GM18868 (cell line): ENCODE data around the gene PHLDA1.

ENCODE experiments used
- ATAC-seq: cut with Tn5 transposase; IDR thresholded peaks from one replicate; pipeline ENCODE4 v1.9.1; 2021; ENCODE audit warnings: mild to moderate bottlenecking, moderate library complexity; ENCODE audit not compliant: unreplicated experiment

PHLDA1 gene

GRCh38 chr12:76038176-76038575 is 6.6 kb upstream of the PHLDA1 start:
- no peak for ATAC-seq

DNA sequence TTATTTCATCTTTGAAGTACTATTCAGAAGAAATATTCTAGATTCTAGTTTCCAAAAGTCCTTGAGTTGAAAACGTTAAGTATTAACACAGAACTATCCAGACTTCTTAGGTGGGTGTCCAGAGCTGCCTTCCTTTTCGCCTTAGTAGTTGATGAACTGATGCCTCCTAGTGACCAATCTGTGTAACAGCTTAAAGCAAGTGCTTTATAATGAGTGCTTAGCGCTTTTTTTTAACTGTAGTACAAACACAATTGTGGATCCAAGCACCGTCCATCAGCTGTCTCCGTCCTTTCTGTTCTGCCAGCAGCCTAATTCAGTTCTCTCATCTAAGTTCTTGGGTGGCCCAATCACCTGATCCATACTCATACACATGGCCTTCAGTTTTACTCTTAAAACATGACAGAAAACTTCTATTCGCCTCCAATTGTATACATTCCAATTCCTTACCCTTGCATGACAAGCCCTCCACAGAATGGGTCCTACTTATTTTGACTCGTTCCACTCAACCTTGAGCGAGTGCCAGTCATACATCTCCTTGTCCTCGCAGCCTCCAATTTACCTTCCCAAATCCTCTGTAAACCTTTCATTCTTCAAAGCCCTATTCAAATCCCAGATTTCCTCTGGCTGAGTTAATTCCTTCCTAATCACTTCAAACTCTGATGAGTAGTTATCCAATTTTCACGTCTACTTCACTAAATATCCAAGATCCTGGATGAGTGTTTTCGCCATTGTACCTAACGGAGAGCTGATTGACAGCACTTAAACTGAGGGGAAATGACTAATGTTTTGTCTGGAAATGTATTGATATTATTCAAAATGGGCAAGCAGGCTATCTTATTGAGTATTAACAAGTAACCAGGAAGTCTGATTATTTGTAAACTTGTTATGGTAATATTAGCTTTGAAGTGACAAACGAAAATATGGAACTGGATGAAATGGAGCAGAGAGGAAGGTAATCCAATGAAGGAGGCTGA is 5.8 kb upstream of the PHLDA1 start:
- peak; percentile 68 for ATAC-seq

GRCh38 chr12:76035045-76035444 is 3.5 kb upstream of the PHLDA1 start:
- ATAC-seq, result no peak

- ATAC-seq, result no peak
Measured at GRCh38 chr12:76033081-76034011, 1.8 kb upstream of the PHLDA1 start.

GRCh38 chr12:76032043-76032981 is 736 bp upstream of the PHLDA1 start:
- peak; percentile 19 for ATAC-seq

- ATAC-seq, result no peak
Measured at GRCh38 chr12:76031081-76031413, 529 bp downstream of the PHLDA1 start.

DNA sequence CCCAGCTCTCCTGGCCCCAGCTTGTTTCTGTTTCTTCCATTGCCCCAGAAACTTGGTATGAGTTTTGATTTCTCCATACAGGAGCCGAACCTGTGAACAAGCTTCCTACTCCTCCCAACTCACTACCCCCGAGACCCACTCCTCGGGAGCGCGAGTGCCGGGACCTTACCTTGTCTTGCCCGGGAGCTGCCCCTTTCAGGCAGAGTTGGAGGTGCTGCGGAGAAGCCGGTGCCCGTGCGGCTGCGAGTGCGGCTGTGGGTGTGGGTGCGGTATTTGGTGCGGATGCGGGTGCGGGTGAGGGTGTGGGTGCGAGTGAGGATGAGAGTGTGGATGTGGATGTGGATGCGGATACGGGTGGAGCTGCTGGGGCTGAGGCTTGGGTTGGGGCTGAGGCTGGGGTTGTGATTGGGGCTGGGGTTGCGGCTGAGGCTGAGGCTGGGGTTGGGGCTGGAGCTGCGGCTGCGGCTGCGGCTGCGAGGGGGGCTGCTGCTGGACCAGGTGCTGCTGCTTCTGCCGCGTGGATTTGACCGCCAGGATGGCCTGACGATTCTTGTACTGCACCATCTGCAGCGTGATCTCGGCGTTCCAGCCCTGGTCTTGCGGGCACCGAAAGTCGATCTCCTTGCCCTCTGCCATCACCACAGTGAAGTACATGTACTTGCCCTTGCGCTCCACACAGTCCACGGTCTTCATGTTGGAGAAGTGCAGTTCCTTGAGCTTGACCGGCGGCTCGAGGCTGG is 1.1 kb downstream of the PHLDA1 start:
- ATAC-seq, result no peak

GRCh38 chr12:76029982-76030340 is 1.6 kb downstream of the PHLDA1 start:
- no peak for ATAC-seq

DNA sequence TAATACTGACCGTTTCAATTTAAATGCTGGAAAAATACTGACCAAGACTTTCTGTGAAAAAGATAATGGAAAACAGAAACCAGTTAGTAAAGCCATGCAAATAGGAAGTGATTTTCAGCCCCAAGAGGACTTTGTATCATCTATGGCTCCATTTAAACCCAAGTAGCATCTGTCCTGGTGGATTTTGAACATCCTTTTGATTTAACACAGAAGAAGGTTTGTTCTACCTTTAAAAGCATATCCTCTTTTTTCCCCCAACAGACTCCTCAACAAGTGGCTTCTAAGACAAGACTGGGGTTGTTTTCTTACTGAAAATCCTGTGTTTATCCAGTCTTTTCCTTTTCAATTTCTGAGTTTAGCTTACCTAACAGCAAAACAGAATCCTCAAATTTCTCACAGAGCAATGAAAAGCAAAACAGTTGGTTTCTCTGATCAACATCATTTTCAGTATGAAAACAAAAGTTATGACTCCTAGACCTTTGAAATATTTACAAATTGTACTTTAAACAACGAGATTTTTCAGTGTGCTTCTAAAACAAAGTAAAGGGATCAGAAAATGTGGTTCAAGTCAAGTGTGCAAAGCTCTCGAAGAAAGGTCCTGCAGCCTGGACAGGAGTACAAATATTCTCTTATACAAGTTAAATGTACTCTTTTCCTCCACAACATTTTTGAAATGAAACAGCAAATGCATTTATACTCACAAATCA is 2.9 kb downstream of the PHLDA1 start:
- ATAC-seq, result no peak

DNA sequence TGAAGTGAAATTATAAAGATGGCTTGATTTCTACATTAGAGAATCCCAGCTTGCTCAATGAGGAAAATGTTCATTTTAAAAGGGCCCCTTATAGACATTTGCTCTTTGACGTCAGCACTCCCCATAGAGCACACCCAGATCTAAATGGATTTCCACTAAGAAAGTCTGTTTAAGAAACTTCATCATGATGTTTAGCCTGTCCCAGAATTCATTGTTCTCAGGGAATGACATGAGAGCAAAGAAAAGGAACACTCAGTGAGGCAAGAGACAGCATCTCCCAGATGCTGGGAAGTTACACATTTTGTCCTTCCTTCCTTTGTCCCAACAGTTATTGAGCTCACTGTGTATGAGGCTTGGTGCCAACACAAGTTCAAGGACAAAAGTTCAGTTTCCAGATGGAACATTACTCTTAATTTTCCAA is 4.9 kb downstream of the PHLDA1 start:
- no peak for ATAC-seq

DNA sequence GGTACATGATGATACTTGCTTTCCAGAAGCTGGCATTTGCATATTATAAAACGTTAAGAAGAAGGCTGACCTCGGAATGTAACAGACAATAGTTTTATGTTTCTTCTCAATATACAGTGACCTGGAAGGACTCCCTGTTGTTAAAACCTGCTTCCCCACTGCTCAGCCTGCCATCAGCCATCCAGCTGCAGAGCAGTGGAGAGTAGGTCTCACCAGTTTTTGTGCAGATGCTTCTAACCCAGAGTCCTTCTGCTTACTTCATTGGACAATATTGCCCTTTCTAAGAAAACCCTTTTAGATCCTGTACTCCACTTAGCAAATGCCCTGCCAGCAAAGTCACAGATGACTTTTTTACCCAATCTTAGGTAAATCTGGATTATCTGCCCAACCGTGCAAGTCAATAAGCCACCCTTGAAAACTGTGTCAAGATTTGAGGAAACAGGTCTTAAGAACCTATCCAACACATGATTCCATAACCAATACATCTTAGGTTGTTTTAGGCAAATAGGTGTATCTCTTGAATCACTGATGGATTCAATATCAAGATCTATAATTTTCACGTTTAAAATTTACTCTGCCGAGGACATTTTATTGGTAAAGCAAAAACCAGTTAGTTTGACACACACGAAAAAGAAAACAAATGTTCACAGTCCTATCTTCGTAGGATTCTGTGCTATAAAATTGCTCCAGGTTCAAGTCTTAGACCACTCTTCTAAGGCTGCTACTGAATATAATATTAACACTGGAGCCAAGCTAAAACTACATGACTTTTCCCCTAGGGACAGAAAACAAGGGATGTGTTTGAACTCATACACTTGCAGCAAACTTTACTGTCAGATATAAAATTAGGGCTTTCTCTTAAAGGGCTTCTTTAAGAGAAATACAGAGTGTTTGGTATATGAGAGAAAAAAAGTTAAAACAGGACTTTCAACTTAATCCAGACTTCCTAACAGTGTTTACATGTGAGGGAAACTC is 5.7 kb downstream of the PHLDA1 start:
- no peak for ATAC-seq

DNA sequence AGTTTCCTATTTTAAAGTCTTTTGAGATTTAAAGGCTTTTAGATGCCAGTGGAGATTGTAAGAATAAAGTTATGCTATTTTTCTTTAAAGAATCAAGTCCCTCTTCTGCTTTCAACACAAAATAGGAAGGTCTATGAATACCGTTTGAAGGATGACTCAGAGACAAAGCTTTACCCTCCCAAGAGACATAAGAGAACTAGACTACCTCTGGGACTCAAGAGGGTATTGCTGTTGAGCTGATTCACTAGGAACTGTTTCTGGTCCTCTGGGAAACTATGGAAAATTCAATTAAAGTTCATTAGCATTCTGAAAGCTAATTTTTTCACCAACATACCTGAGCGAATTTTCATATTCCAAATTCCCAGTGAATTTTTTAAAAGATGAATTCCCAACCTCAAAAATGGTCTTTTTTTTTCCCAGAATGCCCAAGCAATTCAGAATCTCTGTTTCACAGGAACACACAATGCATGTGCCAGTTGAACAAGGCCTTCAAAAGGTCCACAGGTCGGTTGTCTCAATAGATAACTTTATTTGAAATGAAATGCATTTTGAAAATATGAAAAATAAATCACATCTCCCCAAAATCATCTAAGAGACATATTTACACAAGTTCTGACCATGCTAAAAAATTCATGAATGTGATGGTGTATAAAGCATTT is 6.5 kb downstream of the PHLDA1 start:
- peak; percentile 48 for ATAC-seq

- ATAC-seq, result no peak
Measured at GRCh38 chr12:76024102-76024781, 7.3 kb downstream of the PHLDA1 start.

DNA sequence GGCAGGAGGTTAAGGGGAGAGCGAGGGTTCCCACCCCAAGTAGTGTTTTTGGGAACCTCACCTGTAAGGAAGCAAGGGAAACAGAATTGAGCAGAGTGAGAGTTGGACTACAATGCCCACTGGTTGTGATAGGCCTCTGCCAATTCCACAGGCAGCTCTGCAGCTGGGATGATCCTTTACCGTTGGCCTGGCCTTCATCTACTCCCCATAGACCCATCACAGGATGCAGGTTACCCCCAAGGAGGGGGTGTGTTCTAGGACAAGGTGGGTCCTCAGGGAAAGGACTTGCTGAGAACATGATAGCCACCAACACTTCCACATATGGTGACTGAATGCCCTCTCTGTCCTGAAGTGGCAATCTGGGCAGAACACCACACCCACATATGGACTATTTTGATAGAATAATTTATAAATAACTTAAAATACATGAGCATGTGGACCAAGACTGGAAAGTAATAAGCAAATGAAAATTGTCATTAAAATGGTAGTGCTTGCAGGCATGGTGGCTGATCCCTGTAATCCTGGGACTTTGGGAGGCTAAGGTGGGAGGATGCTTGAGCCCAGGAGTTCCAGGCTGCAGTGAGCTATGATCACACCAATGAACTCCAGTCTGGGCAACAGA is 8.4 kb downstream of the PHLDA1 start:
- ATAC-seq, result no peak

DNA sequence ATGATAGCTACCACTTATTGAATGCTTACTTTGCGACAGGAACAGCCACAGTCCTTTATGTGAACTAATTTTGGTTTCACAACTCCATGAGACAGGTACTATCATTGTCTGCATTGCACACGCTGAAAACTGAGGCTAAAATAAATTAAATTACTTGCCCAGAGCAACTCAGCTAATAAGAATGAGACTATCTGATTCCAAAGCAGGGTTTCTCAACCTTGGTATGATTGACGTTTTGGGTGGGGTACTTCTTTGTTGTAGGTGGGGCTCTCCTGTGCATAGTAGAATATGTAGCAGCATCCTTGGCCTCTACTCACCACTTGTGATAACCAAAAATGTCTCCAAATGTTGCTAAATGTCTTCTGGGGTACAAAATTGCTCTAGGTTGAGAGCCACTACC is 9.1 kb downstream of the PHLDA1 start:
- ATAC-seq, result no peak
